Panc1 (cell line): Measurements from ENCODE around the gene FBXO3. TPM values are rescaled to one million over a fixed set of nuclear protein-coding genes. Genes with fewer than 3 reads are reported as not detected.

Experiments
- ATAC-seq: fragments of 200-7000 bp; cut with Tn5 transposase; 2 replicates; pipeline ENCODE4 v1.9.1; 2020; ENCODE audit warnings: mild to moderate bottlenecking, moderate library complexity
- BruUV-seq: library from RNA; stranded (reverse); fragments of 400-500 nt; replicated peaks from 2 replicates; lab custom pipeline; 2021; lab: Mats Ljungman, UMichigan
- CTCF ChIA-PET: fragments of 300-600 bp; sonication (Branson Sonifier 250); formaldehyde crosslinking; loops from one replicate; lab custom pipeline; 2022; ENCODE audit warnings: antibody characterized with exemption; lab: Charles Lee
- POLR2A ChIA-PET: fragments of 300-600 bp; sonication (Branson Sonifier 250); formaldehyde crosslinking; loops from one replicate; lab custom pipeline; 2022; ENCODE audit warnings: antibody characterized with exemption; lab: Charles Lee
- DNase-seq: peaks from one replicate; pipeline ENCODE4 v3.0.0-alpha.2; 2010; ENCODE audit warnings: low read depth, low spot score
- H3K27ac ChIP-seq: 2 replicates; pipeline ENCODE4 v1.5.1; 2011; ENCODE audit warnings: mild to moderate bottlenecking, low read length, inconsistent platforms
- H3K27me3 ChIP-seq: fragments of 200-500 bp; sonication (Bioruptor generic); 2 replicates; pipeline ENCODE4 v1.6.0; 2014; ENCODE audit warnings: low read length, inconsistent platforms; ENCODE audit not compliant: control insufficient read depth, insufficient read depth
- H3K36me3 ChIP-seq: fragments of 200-500 bp; sonication (Bioruptor generic); 2 replicates; pipeline ENCODE4 v1.5.1; 2014; ENCODE audit warnings: inconsistent platforms, mild to moderate bottlenecking, low read length, moderate library complexity; ENCODE audit not compliant: control insufficient read depth, insufficient read depth
- H3K4me1 ChIP-seq: 2 replicates; pipeline ENCODE4 v1.5.1; 2011; ENCODE audit warnings: inconsistent platforms, mild to moderate bottlenecking, low read length, moderate library complexity; ENCODE audit not compliant: control insufficient read depth, insufficient read depth
- H3K4me3 ChIP-seq, 2 experiments: 2 replicates each; pipeline ENCODE4 v1.5.1; 2011 to 2012; ENCODE audit warnings: low read depth in 2 of 2, low read length in 2 of 2, mild to moderate bottlenecking in 2 of 2, inconsistent platforms in 1 of 2, moderate library complexity in 1 of 2
- H3K9me3 ChIP-seq: fragments of 200-500 bp; sonication (Bioruptor generic); 2 replicates; pipeline ENCODE4 v1.5.1; 2014; ENCODE audit warnings: low read depth, mild to moderate bottlenecking, inconsistent platforms, low read length, moderate library complexity; ENCODE audit not compliant: control insufficient read depth, insufficient read depth
- POLR2AphosphoS5 ChIP-seq: IDR thresholded peaks from 2 replicates; pipeline ENCODE4 v1.6.1; 2012; ENCODE audit warnings: mild to moderate bottlenecking, low read depth, low read length, moderate library complexity
- REST ChIP-seq, 2 experiments: IDR thresholded peaks; 2 replicates each; pipeline ENCODE4 v1.6.1; 2011 to 2012; ENCODE audit warnings: low read depth in 2 of 2, control low read depth in 1 of 2, low read length in 1 of 2, mild to moderate bottlenecking in 1 of 2, moderate library complexity in 1 of 2; ENCODE audit not compliant: insufficient read depth in 1 of 2
- SIN3A ChIP-seq: IDR thresholded peaks from 2 replicates; pipeline ENCODE4 v1.6.1; 2012; ENCODE audit warnings: low read depth, mild to moderate bottlenecking, low read length, moderate library complexity, borderline replicate concordance; ENCODE audit not compliant: insufficient read depth
- TCF7L2 ChIP-seq: IDR thresholded peaks from 2 replicates; pipeline ENCODE4 v1.6.1; 2011; ENCODE audit warnings: mild to moderate bottlenecking, low read depth, low read length, inconsistent platforms
- in situ Hi-C: cut with HindIII; loops from 2 replicates; pipeline ENCODE4 v1.10.0; 2016; ENCODE audit warnings: low sequenced_read_pairs, low pct_unique_long_range_greater_than_20kb
- intact Hi-C: fragments of 100-400 bp; cut with micrococcal nuclease; formaldehyde crosslinking; loops from one replicate; pipeline ENCODE4 v1.10.0; 2022; ENCODE audit not compliant: unreplicated experiment
- total RNA-seq: library from RNA; stranded (reverse); gene quantifications from one replicate; pipeline ENCODE4 v1.2.1, GENCODE V29; 2021; ENCODE audit not compliant: unreplicated experiment

FBXO3 gene
- total RNA-seq, 1 experiment from 2014 or later, result 22.3 TPM

GRCh38 chr11:33703234-33703633, 71.1 kb downstream of the FBXO3 start:
- CTCF ChIA-PET, result interaction anchor here (0.7 kb wide), 1 partner anchor 11 kb away, joined by 3 read pairs; no protein-coding TSS in a partner anchor
- intact Hi-C loops, result no loop called here
- Histone ChIP-seq H3K27me3 (no peaks in the 10 kb centered on the region), H3K27ac (peak overlapping the region; percentile 93), H3K36me3 (peaks cover 2% of the 10 kb centered on the region; the same call in 1 of the 2 replicates), H3K4me3 (no peak overlapping the region), H3K9me3 (no peaks in the 10 kb centered on the region), H3K4me1 (peaks cover 92% of the 10 kb centered on the region)
- ATAC-seq (no peak), DNase-seq (no peak)
- in situ Hi-C loops, result no loop called here
- TF ChIP-seq REST (IDR thresholded peaks at IDR 0.05; ENCODE audit: insufficient read depth in 1 of 2, low read depth in 2 of 2, low read length in 1 of 2), result no peak
- TF ChIP-seq POLR2AphosphoS5, result peak; percentile 56
- no TSS peak for BruUV-seq
- POLR2A ChIA-PET, result no interaction called here

GRCh38 chr11:33701302-33702230, 72.8 kb downstream of the FBXO3 start:
- H3K9me3 ChIP-seq, result no peaks in the 10 kb centered on the region
- ChIA-PET CTCF (interaction anchor here (0.6 to 2.1 kb wide), 4 partner anchors 9 to 1308 kb away, joined by 3 to 6 read pairs (median 3); no protein-coding TSS in a partner anchor), POLR2A (interaction anchor here (0.7 to 2.7 kb wide), 3 partner anchors 10 to 35 kb away, joined by 6 to 12 read pairs (median 7); partner anchors contain the start of gene CD59)
- TSS peak; percentile 99 for BruUV-seq
- in situ Hi-C loops (no loop called here), intact Hi-C loops (no loop called here)
- H3K27ac ChIP-seq, result peak overlapping the region; percentile 93
- peak; percentile 58 for TF ChIP-seq POLR2AphosphoS5
- no peak for TF ChIP-seq SIN3A
- no peak for TF ChIP-seq REST (IDR thresholded peaks at IDR 0.05; ENCODE audit: insufficient read depth in 1 of 2, low read depth in 2 of 2, low read length in 1 of 2)
- no peak for TF ChIP-seq TCF7L2
- H3K4me1 ChIP-seq, result peaks cover 91% of the 10 kb centered on the region
- peak; percentile 36 for ATAC-seq
- no peaks in the 10 kb centered on the region for H3K27me3 ChIP-seq
- no peaks in the 10 kb centered on the region; the same call in 1 of the 2 replicates for H3K36me3 ChIP-seq
- DNase-seq, result peak; percentile 77
- peak overlapping the region; percentile 48 to 53 for H3K4me3 ChIP-seq
